Fibroblast of peridontal ligament (primary cell): ENCODE measurements around the gene PBX4.

Source experiments
- DNase-seq: peaks from one replicate; pipeline ENCODE4 v3.0.0-alpha.2; 2010; ENCODE audit errors: extremely low read depth

The PBX4 gene

DNA sequence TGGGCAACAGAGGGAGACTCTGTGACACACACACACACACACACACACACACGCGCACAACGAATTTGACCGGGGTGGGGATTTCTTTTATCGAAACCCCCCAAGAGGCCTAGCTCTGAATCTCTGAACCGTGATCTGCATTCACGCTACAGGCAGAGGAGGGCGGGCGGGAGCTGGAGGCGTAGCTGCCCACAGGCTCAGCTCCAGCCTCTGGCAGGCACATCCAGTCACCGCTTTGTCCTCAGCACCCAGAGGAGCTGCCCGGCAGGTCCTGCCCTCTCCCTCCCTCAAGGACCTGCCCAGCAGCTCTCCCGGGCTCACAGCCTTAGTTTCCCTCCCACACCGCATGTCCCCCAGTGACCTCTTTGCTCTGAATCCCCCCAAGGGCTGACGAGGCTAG lies 60.4 kb downstream of the PBX4 start:
- DNase-seq: no peak

GRCh38 chr19:19554074-19555023 lies 64.1 kb downstream of the PBX4 start:
- peak; percentile 19 for DNase-seq

- DNase-seq: no peak
These were observed 64.8 kb downstream of the PBX4 start for GRCh38 chr19:19553670-19554069.

DNA sequence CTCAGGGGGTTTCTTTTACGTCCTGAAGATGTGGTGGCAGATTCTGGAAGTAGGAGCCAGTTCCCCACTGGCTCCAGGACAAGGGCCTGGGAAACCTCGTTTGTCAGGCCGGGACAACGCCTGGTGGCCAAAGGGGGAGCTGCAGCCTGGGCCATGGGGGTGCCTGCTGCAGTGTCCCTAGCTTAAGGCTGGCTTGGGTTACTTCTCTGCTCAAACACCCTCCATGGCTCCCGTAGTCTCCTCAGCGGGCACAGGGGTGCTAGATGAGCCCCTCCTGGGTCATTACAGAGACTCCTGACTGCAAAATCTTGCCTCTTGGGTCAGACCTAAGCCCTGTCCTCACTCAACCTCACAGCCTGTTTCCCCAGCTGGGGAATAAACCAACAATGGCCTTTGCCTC lies 65.7 kb downstream of the PBX4 start:
- DNase-seq: no peak

GRCh38 chr19:19551853-19552192 lies 66.7 kb downstream of the PBX4 start:
- peak; percentile 54 for DNase-seq

DNA sequence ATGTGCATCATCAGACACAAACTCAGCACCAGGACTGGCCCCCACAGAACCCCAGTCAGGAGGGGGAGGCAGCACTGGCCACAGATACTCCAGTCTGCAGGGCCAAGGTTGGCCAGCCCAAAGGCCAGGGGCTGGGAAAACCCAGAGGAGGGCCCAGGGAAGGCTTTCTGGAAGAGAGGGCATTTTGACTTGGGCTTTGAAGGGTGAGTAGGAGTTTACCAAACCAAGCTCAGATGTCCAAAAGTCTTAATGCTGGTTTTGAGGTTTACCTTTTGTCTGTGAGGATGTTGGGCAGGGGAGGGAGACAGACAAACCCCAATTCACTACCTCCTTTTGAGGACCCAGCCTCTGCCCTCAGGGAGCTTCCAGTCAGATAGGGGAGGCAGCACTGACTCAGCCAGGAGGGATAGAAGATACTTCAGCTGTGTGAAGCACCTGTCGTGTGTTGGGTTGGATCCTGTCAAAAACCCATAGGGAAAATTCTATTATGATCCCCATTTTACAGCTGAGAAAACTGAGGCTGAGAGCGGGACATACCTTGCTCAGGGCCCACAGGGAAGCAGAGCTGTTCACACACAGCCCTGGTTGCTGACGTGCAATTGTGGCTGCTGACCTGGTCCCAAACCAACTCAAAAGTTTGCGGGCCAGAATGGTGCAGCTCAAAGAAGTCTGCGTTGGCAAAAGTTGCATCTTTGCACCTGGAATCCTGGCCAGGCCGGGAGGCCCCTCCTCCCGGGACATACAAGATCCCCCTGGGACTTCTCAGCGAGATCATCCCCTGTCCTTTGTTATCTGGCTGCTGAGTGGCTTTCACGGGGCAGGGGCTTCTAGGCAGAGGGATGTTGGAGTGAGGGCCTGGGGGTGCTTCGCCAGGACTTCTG lies 67.3 kb downstream of the PBX4 start:
- no peak for DNase-seq

- peak; percentile 20 for DNase-seq
These were observed 68.0 kb downstream of the PBX4 start for GRCh38 chr19:19550485-19550929.

- DNase-seq: no peak
These were observed 68.6 kb downstream of the PBX4 start for GRCh38 chr19:19549804-19550464.

- no peak for DNase-seq
These were observed 69.3 kb downstream of the PBX4 start for GRCh38 chr19:19548915-19549759.

GRCh38 chr19:19547674-19548336 lies 70.7 kb downstream of the PBX4 start:
- no peak for DNase-seq

DNA sequence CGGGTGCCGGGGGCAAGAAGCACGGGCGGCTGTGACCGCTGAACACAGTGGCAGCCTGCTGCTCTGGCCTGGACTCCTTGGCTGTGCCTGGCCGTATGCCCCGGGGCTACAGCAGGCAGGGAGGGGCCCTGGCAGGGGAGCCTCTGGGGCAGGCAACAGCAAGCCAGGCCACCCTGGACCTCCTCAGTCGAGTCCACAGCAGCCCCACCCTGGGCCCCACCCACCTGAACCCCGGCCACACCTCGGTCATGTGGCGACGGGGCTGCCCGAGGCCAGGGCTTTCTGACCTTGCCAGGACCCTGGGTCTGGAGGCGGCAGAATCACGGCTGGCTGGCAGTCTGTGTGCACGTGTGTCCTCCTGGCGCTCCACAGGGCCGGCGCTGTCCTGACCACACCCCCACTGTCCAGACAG lies 71.7 kb downstream of the PBX4 start:
- DNase-seq: no peak

- no peak for DNase-seq
These were observed 72.8 kb downstream of the PBX4 start for GRCh38 chr19:19545707-19546106.

DNA sequence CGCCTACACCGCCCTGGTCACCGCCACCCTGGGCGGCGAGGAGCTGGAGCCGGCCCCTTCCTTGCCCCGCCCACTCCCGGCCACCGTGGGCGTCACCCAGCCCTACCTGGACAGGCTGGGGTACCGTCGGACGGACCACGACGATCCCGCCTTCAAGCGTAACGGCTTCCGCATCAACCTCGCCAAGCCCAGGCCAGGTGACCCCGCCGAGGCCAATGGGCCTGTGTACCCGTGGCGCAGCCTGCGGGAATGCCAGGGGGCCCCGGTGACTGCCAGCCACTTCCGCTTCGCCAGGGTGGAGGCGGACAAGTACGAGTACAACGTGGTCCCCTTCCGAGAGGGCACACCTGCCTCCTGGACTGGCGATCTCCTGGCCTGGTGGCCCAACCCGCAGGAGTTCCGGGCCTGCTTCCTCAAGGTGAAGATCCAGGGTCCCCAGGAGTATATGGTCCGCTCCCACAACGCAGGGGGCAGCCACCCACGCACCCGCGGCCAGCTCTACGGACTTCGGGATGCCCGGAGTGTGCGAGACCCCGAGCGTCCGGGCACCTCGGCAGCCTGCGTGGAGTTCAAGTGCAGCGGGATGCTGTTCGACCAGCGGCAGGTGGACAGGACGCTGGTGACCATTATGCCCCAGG lies 73.4 kb downstream of the PBX4 start:
- DNase-seq: no peak

- no peak for DNase-seq
These were observed 74.1 kb downstream of the PBX4 start for GRCh38 chr19:19544257-19544953.

DNA sequence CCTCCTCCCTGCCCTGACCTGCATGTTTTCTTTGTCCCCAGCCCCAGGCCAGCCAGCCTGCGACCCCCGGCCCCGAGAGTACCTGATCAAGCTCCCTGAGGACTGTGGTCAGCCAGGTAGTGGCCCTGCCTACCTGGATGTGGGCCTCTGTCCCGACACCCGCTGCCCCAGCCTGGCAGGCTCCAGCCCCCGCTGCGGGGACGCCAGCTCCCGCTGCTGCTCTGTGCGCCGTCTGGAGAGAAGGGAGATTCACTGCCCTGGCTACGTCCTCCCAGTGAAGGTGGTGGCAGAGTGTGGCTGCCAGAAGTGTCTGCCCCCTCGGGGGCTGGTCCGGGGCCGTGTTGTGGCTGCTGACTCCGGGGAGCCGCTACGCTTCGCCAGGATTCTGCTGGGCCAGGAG lies 74.8 kb downstream of the PBX4 start:
- DNase-seq: no peak

- DNase-seq: no peak
These were observed 75.4 kb downstream of the PBX4 start for GRCh38 chr19:19543101-19543500.

- DNase-seq: no peak
These were observed 76.0 kb downstream of the PBX4 start for GRCh38 chr19:19542507-19542906.

GRCh38 chr19:19541616-19542015 lies 76.9 kb downstream of the PBX4 start:
- DNase-seq: no peak

DNA sequence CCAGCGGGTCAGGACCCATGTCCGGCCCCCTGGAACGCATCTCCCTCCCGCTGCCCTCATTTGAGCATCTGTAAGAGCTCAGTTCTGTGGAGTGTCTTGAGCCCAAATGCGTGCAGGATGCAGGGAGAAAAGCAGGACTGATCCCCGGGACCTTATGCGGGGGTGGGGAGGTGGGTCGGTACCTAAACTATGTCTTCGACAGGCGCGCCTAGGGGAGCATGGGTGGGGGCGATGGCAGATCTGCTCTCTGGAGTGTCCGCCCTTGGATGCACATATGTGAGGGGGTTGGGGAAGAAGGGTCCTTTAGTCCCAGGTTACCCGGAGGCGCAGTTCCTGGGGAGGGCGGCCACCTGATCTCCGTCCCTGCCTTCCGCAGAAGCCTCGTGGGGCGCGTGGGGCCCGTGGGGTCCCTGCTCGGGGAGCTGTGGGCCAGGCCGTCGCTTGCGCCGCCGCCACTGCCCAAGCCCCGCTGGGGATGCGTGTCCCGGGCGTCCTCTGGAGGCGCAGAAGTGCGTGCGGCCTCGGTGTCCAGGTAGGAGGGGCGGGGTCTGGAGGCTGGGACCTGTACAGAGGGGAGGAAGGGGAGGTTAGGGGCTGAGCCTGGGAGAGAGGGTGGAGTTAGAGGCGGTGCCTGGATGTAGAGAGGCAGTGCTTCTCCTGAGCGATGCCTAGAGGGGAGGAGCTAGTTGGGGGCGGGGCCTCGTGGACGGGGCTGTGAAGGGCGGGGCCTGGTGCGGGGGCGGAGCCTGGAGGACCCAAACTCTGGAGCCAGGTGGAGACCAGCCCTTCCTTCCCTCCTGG lies 77.6 kb downstream of the PBX4 start:
- no peak for DNase-seq
